HFF-Myc (cell line): ENCODE measurements around the gene PTPRJ.
"Not testable (repeated sequence)": the region's sequence is repeated elsewhere in the genome, so short reads cannot be mapped to it uniquely, and the experiment has no call there.

Source experiments
- DNase-seq: peaks from one replicate; pipeline ENCODE4 v3.0.0-alpha.2; 2011; ENCODE audit warnings: low read depth; ENCODE audit errors: extremely low read depth
- H3K4me3 ChIP-seq: replicated peaks from 2 replicates; pipeline ENCODE4 v1.5.1; 2011; ENCODE audit warnings: low read depth, mild to moderate bottlenecking, control low read depth, low read length
- CTCF ChIP-seq: IDR thresholded peaks from 2 replicates; pipeline ENCODE4 v1.5.1; 2012; ENCODE audit warnings: mild to moderate bottlenecking, low read depth, low read length, control low read depth; ENCODE audit errors: missing control alignments

The PTPRJ gene

GRCh38 chr11:47980088-47980906 is at the start of gene PTPRJ:
Gene PTPRJ, plus strand, starts transcription at chr11:47980559. Its CDS starts 354 bp downstream, at chr11:47980913.
- peak within 1 kb of the TSS; percentile 65 for H3K4me3 ChIP-seq
- no peak for DNase-seq
- TF ChIP-seq CTCF = no peak

- no peak overlapping the region for H3K4me3 ChIP-seq
- DNase-seq = no peak
- TF ChIP-seq CTCF = no peak
Observed at GRCh38 chr11:47932544-47932943, 47.8 kb upstream of the PTPRJ start.

GRCh38 chr11:47933797-47934196 is 46.6 kb upstream of the PTPRJ start:
- H3K4me3 ChIP-seq = not testable (repeated sequence)

GRCh38 chr11:47938791-47939560 is 41.4 kb upstream of the PTPRJ start:
- no peak overlapping the region for H3K4me3 ChIP-seq
- TF ChIP-seq CTCF = no peak
- no peak for DNase-seq

More at GRCh38 chr11:47933797-47934196, 46.6 kb upstream of the PTPRJ start:
- DNase-seq = not testable (repeated sequence)

DNA sequence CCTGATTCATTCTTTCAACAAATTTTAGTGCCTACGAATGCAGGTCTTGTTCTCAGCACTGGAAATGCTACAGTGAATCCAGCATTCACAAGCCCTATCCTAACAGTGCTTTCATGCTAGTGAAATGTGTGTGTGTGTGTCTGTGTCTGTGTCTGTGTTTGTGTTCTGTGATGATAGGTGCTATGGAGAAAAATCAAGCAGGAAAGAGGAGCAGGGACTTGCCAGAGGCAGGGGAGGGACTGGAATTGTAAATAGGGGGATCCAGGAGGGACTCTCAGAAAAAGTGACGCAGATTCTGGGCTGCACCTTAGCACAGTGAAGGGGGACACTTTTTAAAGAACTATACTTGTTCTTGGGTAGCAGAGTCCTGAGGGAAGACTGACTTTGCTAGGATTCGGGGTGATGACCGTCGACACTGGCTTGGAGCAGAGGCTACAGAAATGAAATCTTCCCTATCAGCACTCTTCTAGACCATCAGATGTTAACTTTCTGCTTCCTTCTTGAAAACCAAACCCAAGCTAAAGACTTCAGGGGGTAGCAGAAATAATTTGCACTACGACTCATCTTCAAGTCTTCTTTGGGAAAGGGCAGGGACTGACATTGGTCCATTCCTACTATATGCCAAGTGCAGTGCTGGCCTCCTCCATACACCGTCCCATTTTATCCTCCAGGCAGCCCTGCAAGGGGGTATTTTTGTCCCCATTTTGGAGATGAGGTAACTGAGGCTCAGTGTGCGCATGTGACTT is 39.3 kb upstream of the PTPRJ start:
- no peak for DNase-seq
- no peak overlapping the region for H3K4me3 ChIP-seq
- no peak for TF ChIP-seq CTCF

DNA sequence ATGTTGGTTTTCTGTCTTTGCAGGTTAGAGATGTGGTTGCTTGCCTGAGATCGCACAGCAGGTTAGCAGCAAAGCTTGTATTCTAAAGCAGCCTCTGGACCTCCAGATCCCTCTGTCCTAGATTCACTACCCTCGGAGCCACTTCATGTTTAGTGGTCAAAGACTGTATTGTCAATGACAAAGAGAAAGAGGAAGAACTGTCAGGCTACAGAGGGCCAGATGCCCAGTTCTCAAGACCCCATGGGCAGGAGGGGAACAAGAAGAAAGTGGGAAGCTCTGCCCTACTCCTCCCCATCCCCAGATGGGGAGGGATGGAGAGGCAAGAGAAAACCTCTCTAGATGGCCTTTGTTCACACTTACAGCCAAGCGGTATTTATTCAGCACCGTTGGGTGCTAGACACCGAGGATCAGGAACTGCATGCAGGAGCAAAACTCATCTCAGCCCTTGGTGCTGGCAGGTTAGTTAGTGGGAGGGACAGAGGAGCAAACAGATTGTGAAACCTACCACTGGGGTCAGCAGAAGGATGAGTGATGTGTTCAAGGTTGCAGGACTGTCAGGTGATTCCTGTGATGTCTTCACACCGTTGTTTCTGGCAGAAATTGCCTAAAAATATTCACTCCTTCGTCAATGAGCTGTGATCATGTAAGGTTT is 38.3 kb upstream of the PTPRJ start:
- DNase-seq = no peak
- no peak for TF ChIP-seq CTCF
- H3K4me3 ChIP-seq = no peak overlapping the region
